Measurements from ENCODE around the gene PTPMT1.
"Not testable (repeated sequence)": the region's sequence is repeated elsewhere in the genome, so short reads cannot be mapped to it uniquely, and the experiment has no call there.

PTPMT1 gene

DNA sequence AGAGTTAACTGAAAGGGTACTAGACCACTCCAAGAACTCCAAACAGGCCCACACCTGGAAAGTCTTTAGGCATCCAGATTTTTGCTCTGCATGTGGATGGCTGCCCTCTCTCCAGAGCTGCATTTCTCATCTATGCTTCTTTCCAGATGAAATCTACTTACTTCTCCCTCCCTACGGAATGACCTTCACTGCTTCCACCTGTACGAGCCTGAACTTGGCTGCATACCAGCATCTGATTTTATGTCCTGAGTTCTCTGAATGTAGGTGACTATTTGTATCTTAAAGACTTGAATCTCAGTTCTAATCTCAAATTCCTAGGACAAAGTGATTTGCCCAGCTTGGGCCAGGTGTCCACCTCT is 25.7 kb upstream of the PTPMT1 start:
- Histone ChIP-seq H3K36me3 (ENCODE audit: control insufficient read depth in 1 of 2, insufficient read depth in 2 of 2, low read length in 2 of 2) (peaks cover 1 to 3% of the 10 kb centered on the region in 2 experiments), H3K23ac (ENCODE audit: low read length) (no peak overlapping the region), H3K18ac (ENCODE audit: low read length) (no peak overlapping the region)

DNA sequence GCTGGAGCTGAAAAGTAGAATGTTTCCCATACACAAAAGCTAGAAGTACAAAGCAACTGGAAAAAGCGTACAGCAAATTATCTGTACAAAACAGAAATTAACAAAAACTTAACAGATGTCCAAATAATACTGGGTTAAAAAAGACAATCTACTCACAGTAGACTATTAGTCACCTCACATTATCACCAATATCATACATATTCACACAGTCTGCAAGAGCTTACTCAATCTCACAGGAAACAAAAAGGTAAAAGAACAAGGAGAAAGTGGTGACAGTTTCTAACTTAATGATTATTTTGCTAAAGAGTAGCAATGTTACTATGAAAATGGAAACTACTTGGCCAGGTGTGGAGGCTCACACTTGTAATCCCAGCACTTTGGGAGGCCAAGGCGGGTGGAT is 24.3 kb upstream of the PTPMT1 start:
- no peak overlapping the region for H3K14ac ChIP-seq (ENCODE audit: low read length)
- DNase-seq = no peak
- no peak overlapping the region for H2BK120ac ChIP-seq (ENCODE audit: insufficient read depth, low read length, poor library complexity)
- no peak overlapping the region for H3K4me3 ChIP-seq (ENCODE audit: low read depth, low read length)
- H3K23ac ChIP-seq (ENCODE audit: low read length) = no peak overlapping the region
- peaks cover under 1 to 5% of the 10 kb centered on the region in 2 experiments for H3K36me3 ChIP-seq (ENCODE audit: control insufficient read depth in 1 of 2, insufficient read depth in 2 of 2, low read length in 2 of 2)
- H3K79me2 ChIP-seq (ENCODE audit: control insufficient read depth, insufficient read depth, low read length, poor library complexity) = peaks cover 27% of the 10 kb centered on the region
- H2BK12ac ChIP-seq (ENCODE audit: low read length) = no peak overlapping the region
- H2AFZ ChIP-seq (ENCODE audit: insufficient read depth, low read length, poor library complexity) = no peak overlapping the region
- H3K27me3 ChIP-seq (ENCODE audit: insufficient read depth, low read length) = no peaks in the 10 kb centered on the region
- H2BK5ac ChIP-seq (ENCODE audit: low read depth, low read length, poor library complexity) = no peak overlapping the region
- H3K27ac ChIP-seq (ENCODE audit: low read depth, low read length) = no peak overlapping the region
- H3K18ac ChIP-seq (ENCODE audit: low read length) = no peak overlapping the region
- no peaks in the 10 kb centered on the region for H3K79me1 ChIP-seq (ENCODE audit: low read length)
- no peak overlapping the region for H2AK5ac ChIP-seq (ENCODE audit: low read length)
- no peak overlapping the region for H4K91ac ChIP-seq (ENCODE audit: low read depth, low read length)
- no peak overlapping the region for H4K8ac ChIP-seq (ENCODE audit: low read depth, low read length)
- H3K4ac ChIP-seq (ENCODE audit: low read depth, low read length) = peak overlapping the region; percentile 93
- H4K12ac ChIP-seq (ENCODE audit: low read depth, low read length) = no peak overlapping the region
- H3K9ac ChIP-seq (ENCODE audit: low read length) = no peak overlapping the region
- H3K4me2 ChIP-seq (ENCODE audit: low read length) = no peak overlapping the region
- no peaks in the 10 kb centered on the region for H3K4me1 ChIP-seq (ENCODE audit: control insufficient read depth in 1 of 2, insufficient read depth in 2 of 2, low read length in 2 of 2)
- no peaks in the 10 kb centered on the region for H3K9me3 ChIP-seq (ENCODE audit: insufficient read depth, low read depth, low read length)
- no CpG with 5 or more reads among the region's 2 CpGs for WGBS (ENCODE audit: extremely low coverage, insufficient coverage, insufficient read length)

More for the DNA sequence above, 25.7 kb upstream of the PTPMT1 start:
- Histone ChIP-seq H3K9me3 (ENCODE audit: insufficient read depth, low read depth, low read length) (no peaks in the 10 kb centered on the region), H3K4me2 (ENCODE audit: low read length) (no peak overlapping the region), H3K79me1 (ENCODE audit: low read length) (no peaks in the 10 kb centered on the region), H2BK120ac (ENCODE audit: insufficient read depth, low read length, poor library complexity) (no peak overlapping the region), H3K9ac (ENCODE audit: low read length) (no peak overlapping the region), H3K4ac (ENCODE audit: low read depth, low read length) (peak overlapping the region; percentile 95), H3K4me3 (ENCODE audit: low read depth, low read length) (no peak overlapping the region), H4K8ac (ENCODE audit: low read depth, low read length) (no peak overlapping the region), H3K27me3 (ENCODE audit: insufficient read depth, low read length) (no peaks in the 10 kb centered on the region), H3K27ac (ENCODE audit: low read depth, low read length) (no peak overlapping the region), H2BK12ac (ENCODE audit: low read length) (no peak overlapping the region), H2AFZ (ENCODE audit: insufficient read depth, low read length, poor library complexity) (no peak overlapping the region), H4K91ac (ENCODE audit: low read depth, low read length) (no peak overlapping the region), H2BK5ac (ENCODE audit: low read depth, low read length, poor library complexity) (no peak overlapping the region), H4K12ac (ENCODE audit: low read depth, low read length) (no peak overlapping the region), H3K14ac (ENCODE audit: low read length) (no peak overlapping the region), H3K4me1 (ENCODE audit: control insufficient read depth in 1 of 2, insufficient read depth in 2 of 2, low read length in 2 of 2) (no peaks in the 10 kb centered on the region), H3K79me2 (ENCODE audit: control insufficient read depth, insufficient read depth, low read length, poor library complexity) (peaks cover 24% of the 10 kb centered on the region), H2AK5ac (ENCODE audit: low read length) (no peak overlapping the region)
- DNase-seq = peak in 1 of 2 donors; percentile 21
- WGBS (ENCODE audit: extremely low coverage, insufficient coverage, insufficient read length) = no CpG with 5 or more reads among the region's 2 CpGs

DNA sequence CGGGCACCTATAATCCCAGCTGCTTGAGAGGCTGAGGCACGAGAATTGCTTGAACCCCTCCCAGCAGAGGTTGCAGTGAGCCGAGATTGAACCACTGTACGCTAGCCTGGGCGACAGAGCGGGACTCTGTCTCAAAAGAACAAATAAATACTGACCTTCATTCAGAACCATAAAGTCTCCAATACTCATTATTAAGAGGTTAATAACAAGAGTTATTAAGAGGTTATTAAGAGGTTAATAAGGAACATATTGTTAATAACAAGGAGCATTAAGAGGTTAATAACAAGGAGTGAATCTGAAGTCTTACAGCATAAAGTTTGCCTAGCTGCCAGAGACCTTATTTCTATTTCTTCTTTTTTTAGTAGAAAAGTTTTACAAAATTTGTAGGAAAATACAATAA is 20.1 kb upstream of the PTPMT1 start:
- Histone ChIP-seq H3K14ac (ENCODE audit: low read length) (no peak overlapping the region), H3K18ac (ENCODE audit: low read length) (no peak overlapping the region), H3K27me3 (ENCODE audit: insufficient read depth, low read length) (no peaks in the 10 kb centered on the region), H3K79me1 (ENCODE audit: low read length) (no peaks in the 10 kb centered on the region), H2AK5ac (ENCODE audit: low read length) (no peak overlapping the region), H3K4me1 (ENCODE audit: control insufficient read depth in 1 of 2, insufficient read depth in 2 of 2, low read length in 2 of 2) (no peaks in the 10 kb centered on the region), H3K4ac (ENCODE audit: low read depth, low read length) (peak overlapping the region; percentile 89), H3K27ac (ENCODE audit: low read depth, low read length) (no peak overlapping the region), H4K12ac (ENCODE audit: low read depth, low read length) (no peak overlapping the region), H2AFZ (ENCODE audit: insufficient read depth, low read length, poor library complexity) (no peak overlapping the region), H3K36me3 (ENCODE audit: control insufficient read depth in 1 of 2, insufficient read depth in 2 of 2, low read length in 2 of 2) (peaks cover 0 to 3% of the 10 kb centered on the region in 2 experiments), H3K23ac (ENCODE audit: low read length) (no peak overlapping the region), H3K9me3 (ENCODE audit: insufficient read depth, low read depth, low read length) (no peaks in the 10 kb centered on the region), H2BK120ac (ENCODE audit: insufficient read depth, low read length, poor library complexity) (no peak overlapping the region), H4K8ac (ENCODE audit: low read depth, low read length) (no peak overlapping the region), H2BK5ac (ENCODE audit: low read depth, low read length, poor library complexity) (no peak overlapping the region), H3K79me2 (ENCODE audit: control insufficient read depth, insufficient read depth, low read length, poor library complexity) (peaks cover 29% of the 10 kb centered on the region), H3K4me3 (ENCODE audit: low read depth, low read length) (no peak overlapping the region), H4K91ac (ENCODE audit: low read depth, low read length) (no peak overlapping the region), H3K9ac (ENCODE audit: low read length) (no peak overlapping the region), H2BK12ac (ENCODE audit: low read length) (no peak overlapping the region), H3K4me2 (ENCODE audit: low read length) (no peak overlapping the region)
- no peak for DNase-seq
- WGBS (ENCODE audit: extremely low coverage, insufficient coverage, insufficient read length) = no CpG with 5 or more reads among the region's 6 CpGs

DNA sequence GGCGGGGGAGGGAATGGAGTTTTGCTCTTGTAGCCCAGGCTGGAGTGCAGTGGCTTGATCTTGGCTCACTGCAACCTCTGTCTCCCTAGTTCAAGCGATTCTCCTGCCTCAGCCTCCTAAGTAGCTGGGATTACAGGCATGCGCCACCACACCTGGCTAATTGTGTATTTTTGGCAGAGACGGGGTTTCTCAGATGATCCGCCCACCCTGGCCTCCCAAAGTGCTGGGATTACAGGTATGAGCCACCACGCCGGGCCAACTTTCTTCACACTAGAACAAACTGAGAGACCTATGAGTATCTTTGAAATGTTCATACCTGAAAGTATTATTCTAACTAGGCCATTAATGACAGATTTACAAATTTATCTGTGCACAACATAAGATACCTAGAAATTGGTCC is 19.1 kb upstream of the PTPMT1 start:
- not testable (repeated sequence) for H2BK120ac ChIP-seq (ENCODE audit: insufficient read depth, low read length, poor library complexity); H3K4me2 ChIP-seq (ENCODE audit: low read length); H2AK5ac ChIP-seq (ENCODE audit: low read length); H3K4me3 ChIP-seq (ENCODE audit: low read depth, low read length); H4K91ac ChIP-seq (ENCODE audit: low read depth, low read length); H3K9me3 ChIP-seq (ENCODE audit: insufficient read depth, low read depth, low read length); H3K36me3 ChIP-seq (ENCODE audit: control insufficient read depth in 1 of 2, insufficient read depth in 2 of 2, low read length in 2 of 2); H3K27me3 ChIP-seq (ENCODE audit: insufficient read depth, low read length); H3K23ac ChIP-seq (ENCODE audit: low read length); DNase-seq; H3K4me1 ChIP-seq (ENCODE audit: control insufficient read depth in 1 of 2, insufficient read depth in 2 of 2, low read length in 2 of 2); H2BK5ac ChIP-seq (ENCODE audit: low read depth, low read length, poor library complexity); H3K79me1 ChIP-seq (ENCODE audit: low read length); H3K27ac ChIP-seq (ENCODE audit: low read depth, low read length); H4K12ac ChIP-seq (ENCODE audit: low read depth, low read length); H3K14ac ChIP-seq (ENCODE audit: low read length); H4K8ac ChIP-seq (ENCODE audit: low read depth, low read length); H3K18ac ChIP-seq (ENCODE audit: low read length); H2BK12ac ChIP-seq (ENCODE audit: low read length); H3K9ac ChIP-seq (ENCODE audit: low read length); H2AFZ ChIP-seq (ENCODE audit: insufficient read depth, low read length, poor library complexity)
- no CpG with 5 or more reads among the region's 7 CpGs for WGBS (ENCODE audit: extremely low coverage, insufficient coverage, insufficient read length)
- Histone ChIP-seq H3K4ac (ENCODE audit: low read depth, low read length) (peak overlapping the region; percentile 93), H3K79me2 (ENCODE audit: control insufficient read depth, insufficient read depth, low read length, poor library complexity) (peaks cover 29% of the 10 kb centered on the region)

Measured in trophoblast cell (in vitro differentiated cells and primary cell).